Renal cortex interstitium (tissue), 11 donors: ENCODE results near the gene POMZP3. TPM values are rescaled to one million over a fixed set of nuclear protein-coding genes. Genes with fewer than 3 reads are reported as not detected.
"Not testable (repeated sequence)": the region's sequence is repeated elsewhere in the genome, so short reads cannot be mapped to it uniquely, and the experiment has no call there.

Experiments
- DNase-seq, 11 donors: peaks; one replicate each; pipeline ENCODE4 v3.0.0-alpha.2; 2013; ENCODE audit warnings: low read depth in 9 of 11, low spot score in 4 of 11; ENCODE audit errors: extremely low read depth in 1 of 11
- polyA plus RNA-seq, 3 donors: library from polyadenylated mRNA; unstranded; fragments of 120-200 nt; gene quantifications; one replicate each; pipeline ENCODE4 v1.2.1, GENCODE V29; 2013; ENCODE audit not compliant: insufficient read length in 3 of 3

The POMZP3 gene
- polyA plus RNA-seq, 3 donors = 21.3 to 34.9 (median 23.1) TPM

- DNase-seq = not testable (repeated sequence)
Observed at GRCh38 chr7:76597288-76597687, 29.8 kb downstream of the POMZP3 start.

GRCh38 chr7:76592694-76593093 is 34.4 kb downstream of the POMZP3 start:
- not testable (repeated sequence) for DNase-seq

- DNase-seq = not testable (repeated sequence)
Observed at GRCh38 chr7:76591602-76592304, 35.3 kb downstream of the POMZP3 start.

GRCh38 chr7:76591033-76591432 is 36.0 kb downstream of the POMZP3 start:
- not testable (repeated sequence) for DNase-seq

- not testable (repeated sequence) for DNase-seq
Observed at GRCh38 chr7:76588586-76588985, 38.5 kb downstream of the POMZP3 start.

- not testable (repeated sequence) for DNase-seq
Observed at GRCh38 chr7:76586585-76587315, 40.3 kb downstream of the POMZP3 start.

GRCh38 chr7:76583636-76584281 is 43.3 kb downstream of the POMZP3 start:
- DNase-seq = peak in 1 of 11 donors; percentile 14

GRCh38 chr7:76582848-76583631 is 44.0 kb downstream of the POMZP3 start:
- peak in 2 of 11 donors; percentile 4 to 21 for DNase-seq

- peak in 1 of 11 donors; percentile 3 for DNase-seq
Observed at GRCh38 chr7:76575919-76576655, 51.0 kb downstream of the POMZP3 start.

GRCh38 chr7:76575431-76575830 is 51.6 kb downstream of the POMZP3 start:
- DNase-seq = not testable (repeated sequence)

- not testable (repeated sequence) for DNase-seq
Observed at GRCh38 chr7:76572296-76572695, 54.8 kb downstream of the POMZP3 start.

- DNase-seq = not testable (repeated sequence)
Observed at GRCh38 chr7:76570324-76570775, 56.7 kb downstream of the POMZP3 start.

GRCh38 chr7:76568742-76569141 is 58.3 kb downstream of the POMZP3 start:
- DNase-seq = not testable (repeated sequence)

GRCh38 chr7:76567753-76568152 is 59.3 kb downstream of the POMZP3 start:
- not testable (repeated sequence) for DNase-seq

- DNase-seq = not testable (repeated sequence)
Observed at GRCh38 chr7:76567311-76567710, 59.8 kb downstream of the POMZP3 start.

- DNase-seq = not testable (repeated sequence)
Observed at GRCh38 chr7:76565001-76565400, 62.1 kb downstream of the POMZP3 start.

- DNase-seq = not testable (repeated sequence)
Observed at GRCh38 chr7:76561342-76561741, 65.7 kb downstream of the POMZP3 start.

- DNase-seq = not testable (repeated sequence)
Observed at GRCh38 chr7:76560157-76560556, 66.9 kb downstream of the POMZP3 start.
